ENCODE measurements around the gene PARVB.
A peak's percentile ranks its signal among the peaks of the same experiment; 100 is the strongest.

The PARVB gene

DNA sequence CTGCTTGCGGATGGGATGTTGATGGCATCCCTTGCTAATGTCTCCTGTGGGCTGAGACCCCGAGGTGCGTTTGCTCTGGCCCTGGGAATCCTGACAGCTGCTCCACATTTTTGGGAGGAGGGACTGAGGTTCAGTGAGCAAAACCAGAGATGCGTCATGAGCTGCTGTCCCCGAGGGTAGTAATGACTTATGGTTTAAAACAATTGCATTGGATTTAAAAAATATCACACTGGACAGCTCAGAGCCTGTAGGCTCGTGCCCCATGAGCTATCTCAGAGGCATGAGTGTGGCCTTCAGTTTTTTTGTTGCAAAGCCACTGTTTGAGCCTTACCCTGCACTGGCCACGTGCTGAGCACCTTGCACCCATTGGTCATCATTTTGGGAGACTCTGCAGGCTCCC lies 135.7 kb downstream of the PARVB start:
- no peak for DNase-seq (ENCODE audit: low read depth in 2 of 2)

DNA sequence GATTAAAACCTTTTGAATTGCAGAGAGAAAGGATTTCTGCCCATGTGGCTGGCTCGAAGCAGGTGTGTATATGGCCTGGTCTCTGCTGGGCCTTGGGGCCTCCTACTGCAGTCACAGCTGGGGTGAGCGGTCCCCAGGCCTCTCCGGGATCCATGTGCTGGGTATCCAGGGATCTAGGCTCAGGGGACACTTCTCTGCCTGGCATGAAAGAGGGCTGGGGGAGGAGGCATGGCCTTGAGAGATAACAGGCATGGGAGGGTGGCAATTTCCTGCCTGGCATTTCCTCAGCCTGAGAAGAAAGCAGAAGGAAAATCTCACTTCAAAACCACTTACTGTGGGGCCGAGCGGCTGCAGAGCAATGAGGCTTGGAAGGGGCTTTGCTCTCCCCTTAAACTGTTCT lies 136.3 kb downstream of the PARVB start:
- DNase-seq (ENCODE audit: low read depth in 2 of 2): no peak

GRCh38 chr22:44161673-44162072 lies 137.6 kb downstream of the PARVB start:
- DNase-seq (ENCODE audit: low read depth in 2 of 2): no peak

- DNase-seq (ENCODE audit: low read depth in 2 of 2): no peak
Measured at GRCh38 chr22:44162960-44163359, 138.9 kb downstream of the PARVB start.

GRCh38 chr22:44163536-44163935 lies 139.4 kb downstream of the PARVB start:
- DNase-seq (ENCODE audit: low read depth in 2 of 2): no peak

DNA sequence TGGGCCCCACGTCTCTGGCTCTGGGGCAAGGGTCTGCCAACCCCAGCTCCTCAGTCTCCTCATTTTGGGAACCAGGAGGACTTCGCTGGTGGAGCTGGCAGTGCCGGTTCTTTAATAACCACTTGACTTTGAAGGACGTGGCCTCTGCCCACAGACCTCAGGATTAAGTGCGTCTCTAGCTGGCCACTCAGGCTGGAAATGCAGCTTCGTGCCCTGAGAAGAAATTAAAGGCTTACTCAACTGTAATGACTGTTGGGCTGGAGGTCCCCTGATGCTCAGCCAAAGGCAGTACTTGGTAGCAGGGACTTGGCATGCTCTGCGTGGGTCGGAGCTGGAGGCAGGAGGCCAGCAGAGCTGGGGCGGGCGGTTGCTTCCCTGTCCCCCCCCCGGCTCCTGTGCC lies 139.9 kb downstream of the PARVB start:
- DNase-seq (ENCODE audit: low read depth in 2 of 2): no peak

- DNase-seq (ENCODE audit: low read depth in 2 of 2): no peak
Measured at GRCh38 chr22:44165286-44165874, 141.3 kb downstream of the PARVB start.

DNA sequence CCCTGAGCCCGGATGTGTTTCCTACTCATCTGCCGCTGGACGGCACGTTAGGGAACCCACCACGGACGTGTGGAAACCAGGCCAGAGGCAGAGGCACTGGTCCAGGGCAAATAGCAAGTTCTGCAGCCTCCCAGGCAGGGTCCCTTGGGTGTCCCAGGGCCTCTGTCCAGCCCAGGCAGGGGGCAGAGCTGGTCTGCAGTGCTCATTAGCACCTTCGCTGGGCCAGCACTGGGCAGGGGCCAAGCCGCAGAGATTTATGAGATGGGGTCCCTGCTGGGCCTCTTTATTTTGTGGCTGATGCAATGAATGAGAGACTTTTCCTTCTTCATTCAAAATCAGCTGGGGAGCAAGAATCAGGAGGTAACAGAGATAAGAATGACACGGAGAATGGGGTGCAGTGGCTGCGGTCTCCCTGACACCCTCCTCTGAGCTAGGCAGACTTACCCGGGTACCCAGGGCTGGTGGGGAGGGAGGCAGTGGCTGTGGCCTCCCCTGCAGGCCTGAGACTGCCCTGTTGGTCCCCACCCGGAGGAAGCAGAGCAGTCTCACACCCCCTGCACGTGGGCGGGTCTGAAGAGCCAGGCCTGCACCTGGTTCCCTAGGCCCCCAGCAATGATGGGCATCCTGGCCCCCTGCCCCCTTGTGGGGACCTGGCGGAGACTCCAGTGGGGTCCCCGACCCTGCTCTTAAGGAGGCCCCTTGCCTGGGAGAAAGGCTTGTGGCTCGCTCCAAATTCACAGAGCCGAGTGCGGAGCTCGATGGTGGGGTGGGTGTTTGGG lies 142.6 kb downstream of the PARVB start:
- DNase-seq (ENCODE audit: low read depth in 2 of 2): no peak

DNA sequence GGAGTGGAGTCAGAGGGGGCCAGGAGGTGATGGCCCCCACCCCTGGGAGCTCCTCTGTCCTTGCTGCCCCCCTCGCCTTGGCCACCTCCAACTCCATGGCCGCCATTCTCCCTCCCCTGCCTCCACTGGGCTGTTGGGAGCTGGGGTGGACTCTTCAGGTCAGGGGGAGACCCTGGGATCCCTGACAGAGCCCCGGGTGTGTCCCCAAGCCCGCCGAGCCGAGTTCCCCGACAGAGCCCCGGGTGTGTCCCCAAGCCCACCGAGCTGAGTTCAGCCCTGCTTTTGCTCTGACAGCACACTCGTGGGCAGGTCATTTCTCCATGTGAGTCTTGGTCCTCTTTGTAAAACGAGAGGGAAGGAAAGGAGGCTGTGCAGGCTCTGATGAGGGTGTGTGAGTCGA lies 143.4 kb downstream of the PARVB start:
- DNase-seq (ENCODE audit: low read depth in 2 of 2): no peak

DNA sequence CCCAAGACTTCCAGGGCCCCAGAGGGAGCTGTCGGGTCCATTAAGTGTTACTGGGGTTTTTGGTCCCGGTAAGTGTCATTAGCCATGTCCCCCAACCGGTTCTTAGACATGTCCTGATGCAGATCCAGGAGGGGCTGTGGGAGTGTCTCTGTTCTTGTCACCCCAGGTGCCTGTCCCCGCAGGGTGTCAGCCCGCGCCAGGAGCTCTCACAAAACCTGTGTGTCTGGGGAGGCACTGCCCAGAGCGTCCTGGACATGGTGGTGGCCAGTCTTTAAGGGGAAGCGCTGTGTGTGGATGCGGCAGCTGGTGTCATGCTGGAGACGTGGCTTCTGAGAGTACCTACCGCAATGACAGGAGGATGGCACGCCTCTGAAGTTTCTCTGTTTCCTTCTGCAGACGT lies 144.1 kb downstream of the PARVB start:
- DNase-seq (ENCODE audit: low read depth in 2 of 2): no peak

DNA sequence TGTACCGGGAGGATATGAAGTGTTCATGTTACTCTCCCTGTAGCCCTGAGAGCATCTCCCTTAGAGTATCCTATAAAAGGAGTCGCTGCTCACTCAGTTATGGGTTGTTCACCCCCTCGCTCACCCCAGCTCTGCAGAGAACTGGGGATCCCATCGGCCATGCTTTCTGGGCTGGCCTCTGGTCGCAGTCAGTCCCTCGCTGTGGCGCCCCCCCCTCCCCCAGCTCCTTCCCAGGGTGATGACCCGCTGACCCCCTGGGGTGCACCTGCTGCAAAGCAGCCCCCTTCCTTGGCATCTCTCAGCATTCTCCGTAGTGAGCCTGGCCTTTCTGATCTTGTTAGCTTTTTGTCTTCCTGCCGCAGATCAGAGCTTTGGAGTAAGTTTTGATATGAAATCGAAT lies 146.4 kb downstream of the PARVB start:
- DNase-seq (ENCODE audit: low read depth in 2 of 2): no peak

DNA sequence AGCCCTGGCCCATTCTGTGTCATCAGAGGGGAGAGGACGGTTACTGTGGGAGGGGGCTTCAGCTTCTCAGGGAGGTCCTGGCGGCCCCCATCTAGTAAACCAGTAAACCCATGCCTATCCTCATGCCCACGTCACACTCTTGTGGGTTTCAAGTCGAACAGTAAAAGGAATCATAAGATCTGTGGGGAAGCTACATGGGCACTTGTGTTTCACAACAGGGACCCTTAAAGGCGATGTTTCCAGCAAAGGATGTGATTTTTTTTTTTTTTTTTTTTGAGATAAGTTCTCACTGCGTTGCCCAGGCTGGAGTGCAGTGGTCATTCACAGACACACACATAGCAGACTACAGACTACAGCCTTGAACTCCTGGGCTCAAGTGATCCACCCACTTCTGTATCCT lies 147.5 kb downstream of the PARVB start:
- DNase-seq (ENCODE audit: low read depth in 2 of 2): no peak

DNA sequence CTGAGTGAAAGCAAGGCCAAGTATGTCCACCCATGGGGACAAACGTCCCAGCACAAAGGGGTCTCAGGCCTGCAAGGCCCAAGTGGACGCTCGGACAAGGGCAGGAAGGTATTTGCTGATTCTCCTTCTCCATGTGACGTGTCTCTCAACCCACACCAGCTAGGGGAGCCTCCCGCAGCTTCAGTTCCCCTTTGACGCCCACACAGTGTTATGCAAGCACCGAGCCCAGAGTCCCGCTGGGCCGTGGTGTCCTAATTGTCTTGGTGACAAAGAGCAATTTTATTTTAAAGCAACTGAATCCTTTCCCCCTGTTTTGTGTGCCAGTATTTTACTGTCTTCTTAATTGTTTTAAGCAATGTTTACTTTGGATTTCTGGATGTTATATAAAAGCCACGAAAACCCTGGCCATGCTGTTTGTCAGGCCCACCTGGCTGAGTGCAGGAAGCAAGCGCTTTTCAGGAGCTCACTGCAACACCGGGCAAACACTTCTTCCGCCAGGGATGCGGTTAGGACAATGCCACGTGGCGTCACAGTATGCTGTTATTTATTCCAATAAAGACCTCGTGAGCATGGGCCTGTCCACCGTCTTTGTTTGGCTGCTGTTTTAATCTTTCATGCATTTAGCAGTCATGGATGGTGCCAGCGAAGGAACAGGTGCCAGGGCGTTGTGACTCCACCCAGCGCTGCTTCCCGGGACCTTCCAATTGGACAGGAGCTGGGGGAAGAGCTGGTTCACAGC lies 148.4 kb downstream of the PARVB start:
- no peak for DNase-seq (ENCODE audit: low read depth in 2 of 2)

DNA sequence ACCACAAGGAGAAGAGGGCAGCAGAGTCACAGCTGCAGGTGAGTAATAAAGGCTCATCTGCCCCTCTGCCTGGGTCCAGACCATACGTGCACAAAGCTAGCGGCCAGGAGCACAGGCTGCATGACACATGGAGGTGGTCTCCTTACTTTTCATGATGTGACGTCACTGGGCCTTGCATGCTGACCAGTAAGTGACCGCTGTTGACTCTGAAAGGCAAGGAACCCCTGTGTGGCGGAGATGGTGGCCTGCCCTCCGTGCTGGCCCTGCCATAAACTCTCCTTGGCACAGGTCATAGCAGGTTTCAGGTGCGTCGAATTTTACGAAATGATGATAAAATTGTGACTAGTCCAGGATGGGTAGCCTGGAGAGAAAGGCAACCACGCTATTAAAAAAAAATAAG lies 149.1 kb downstream of the PARVB start:
- no peak for DNase-seq (ENCODE audit: low read depth in 2 of 2)

GRCh38 chr22:44175676-44176075 lies 151.6 kb downstream of the PARVB start:
- DNase-seq (ENCODE audit: low read depth in 2 of 2): no peak

DNA sequence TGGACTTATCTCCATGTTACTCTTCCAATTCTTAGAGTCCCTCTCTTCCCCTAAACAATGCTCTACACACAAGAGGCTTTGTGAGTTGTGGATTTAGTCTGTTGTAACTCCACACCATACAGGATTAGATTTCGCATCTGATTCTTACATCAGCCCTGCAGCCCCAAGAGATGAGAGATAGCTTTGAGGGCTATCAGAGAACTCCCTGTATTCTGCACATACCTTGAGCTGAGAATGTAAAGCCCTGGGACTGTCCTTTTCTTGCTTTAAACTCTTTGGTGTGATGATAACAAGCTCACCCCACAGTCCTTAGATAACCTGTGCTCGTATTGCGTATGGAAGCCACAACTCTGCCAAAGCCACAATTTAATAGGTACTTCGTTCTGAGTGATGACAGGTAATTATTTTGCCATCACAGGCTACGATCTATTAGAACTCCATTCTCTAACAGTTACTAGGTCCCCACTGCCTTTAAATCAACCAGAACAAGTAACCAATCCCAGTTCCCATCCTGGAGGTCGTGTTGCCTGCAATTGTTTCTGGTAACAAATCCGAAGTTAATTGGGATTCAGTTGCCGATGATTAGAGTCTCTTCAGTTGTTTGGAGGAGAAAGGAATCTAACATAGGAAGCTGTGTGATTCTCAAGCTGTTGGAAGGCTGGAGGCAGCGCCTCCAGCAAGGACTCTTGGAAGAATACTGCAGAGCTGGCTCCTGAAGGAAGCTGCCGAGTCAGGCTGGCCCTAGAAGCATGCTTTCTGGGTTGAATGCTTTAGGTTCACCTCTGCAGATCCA lies 155.3 kb downstream of the PARVB start:
- no peak for DNase-seq (ENCODE audit: low read depth in 2 of 2)

DNA sequence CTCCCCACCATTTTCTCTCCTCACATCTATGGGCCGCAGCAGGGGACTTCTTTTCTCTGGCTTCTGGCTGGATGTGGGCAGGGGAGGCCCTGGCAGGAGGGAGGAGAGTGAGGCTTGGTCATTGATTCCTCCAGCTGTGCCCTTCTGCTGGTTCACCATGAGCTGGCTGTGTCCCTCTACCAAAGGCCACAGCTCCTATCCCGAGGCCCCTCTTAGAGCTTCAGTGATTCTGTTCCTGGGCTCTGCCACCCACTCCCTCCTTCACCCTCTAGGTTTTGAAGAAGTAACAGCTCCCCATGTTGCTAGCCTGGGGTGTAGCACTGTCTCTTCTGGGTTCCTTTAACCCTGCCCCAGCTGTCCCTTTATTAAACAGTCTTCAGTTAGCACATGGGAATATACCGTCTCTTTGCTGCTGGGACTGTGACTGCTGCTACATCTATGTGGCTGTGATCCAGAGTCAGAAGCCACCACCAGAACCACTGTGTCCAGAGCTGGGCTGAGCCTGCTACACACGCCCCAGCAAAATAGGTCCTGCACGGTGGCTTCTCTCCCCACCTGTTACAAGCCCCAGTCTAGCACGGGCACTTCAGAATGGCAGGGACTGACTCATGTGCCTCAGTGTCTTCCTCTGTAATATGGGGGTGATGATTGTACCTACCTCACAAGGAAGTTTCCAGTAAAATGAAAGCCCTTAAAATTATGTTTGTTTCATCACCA lies 156.0 kb downstream of the PARVB start:
- no peak for DNase-seq (ENCODE audit: low read depth in 2 of 2)

- DNase-seq (ENCODE audit: low read depth in 2 of 2): no peak
Measured at GRCh38 chr22:44180706-44181032, 156.6 kb downstream of the PARVB start, which contains the start of gene PARVG. PARVG (plus strand) TSS chr22:44180925; CDS start chr22:44183330, 2,405 bp downstream.

GRCh38 chr22:44181033-44181911 lies 157.2 kb downstream of the PARVB start:
- peak; percentile 42 to 44 for DNase-seq (ENCODE audit: low read depth in 2 of 2)

DNA sequence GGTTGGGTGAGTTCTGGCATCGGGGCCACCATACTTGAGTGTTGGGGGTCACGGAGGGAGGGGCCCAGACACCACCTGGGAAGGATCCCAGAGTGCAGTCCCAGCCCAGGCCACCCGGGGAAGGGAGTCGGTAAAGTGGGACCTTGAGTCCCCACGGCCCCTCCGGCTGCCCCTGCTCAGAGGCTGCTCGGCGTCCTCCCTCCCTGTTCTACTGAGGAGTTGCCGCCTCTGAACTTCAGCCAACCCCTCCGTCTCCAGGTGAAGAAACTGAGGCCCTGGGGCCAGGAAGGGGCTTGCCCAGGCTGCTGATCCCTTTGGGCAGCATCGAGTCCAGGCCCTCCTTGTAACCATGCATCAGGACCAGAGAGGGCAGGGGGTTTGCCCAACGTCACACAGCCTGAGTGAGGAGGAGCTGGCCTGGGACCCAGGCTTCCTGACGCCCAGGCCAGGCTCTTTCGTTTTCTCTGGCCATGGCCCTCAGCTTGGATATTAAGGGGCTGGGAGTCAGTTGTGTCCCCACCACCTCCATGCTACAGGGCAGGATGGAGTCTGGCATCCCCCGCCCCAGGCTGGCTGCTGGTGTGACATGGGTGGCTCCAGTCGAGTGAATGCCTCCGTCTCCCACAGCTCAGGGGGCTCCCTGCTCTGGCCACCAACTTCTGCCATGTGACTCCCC lies 157.9 kb downstream of the PARVB start:
- DNase-seq (ENCODE audit: low read depth in 2 of 2): no peak
